Lower lobe of right lung (tissue), 2 donors: Measurements from ENCODE around the gene PPP1R1A. TPM values are rescaled to one million over a fixed set of nuclear protein-coding genes. Genes with fewer than 3 reads are reported as not detected.

Experiments used
- ATAC-seq, 2 donors: fragments of 200-7000 bp; cut with Tn5 transposase; one replicate each; pipeline ENCODE4 v1.9.1; 2020 to 2022; ENCODE audit warnings: mild to moderate bottlenecking in 2 of 2, moderate library complexity in 2 of 2
- DNase-seq: peaks from one replicate; pipeline ENCODE4 v3.0.0-alpha.2; 2020
- H3K27ac ChIP-seq: fragments of 200-600 bp; one replicate; pipeline ENCODE4 v1.8.0; 2022
- H3K27me3 ChIP-seq: fragments of 200-600 bp; one replicate; pipeline ENCODE4 v1.8.0; 2022; ENCODE audit warnings: low read depth
- H3K36me3 ChIP-seq: fragments of 200-600 bp; one replicate; pipeline ENCODE4 v1.8.0; 2022; ENCODE audit warnings: mild to moderate bottlenecking
- H3K4me1 ChIP-seq: fragments of 200-600 bp; one replicate; pipeline ENCODE4 v1.8.0; 2022
- H3K4me3 ChIP-seq: fragments of 200-600 bp; one replicate; pipeline ENCODE4 v1.8.0; 2022; ENCODE audit warnings: mild to moderate bottlenecking
- H3K9me3 ChIP-seq: fragments of 200-600 bp; one replicate; pipeline ENCODE4 v1.8.0; 2022
- CTCF ChIP-seq: fragments of 200-600 bp; IDR thresholded peaks from one replicate; pipeline ENCODE4 v1.8.0; 2022; ENCODE audit warnings: antibody characterized with exemption, mild to moderate bottlenecking
- intact Hi-C: fragments of 100-400 bp; cut with DNase I; formaldehyde crosslinking; loops from one replicate; pipeline ENCODE4 v1.11.0; 2022
- total RNA-seq: library from RNA; stranded (reverse); fragmentation: NEBNext Ultra II Directional; extraction: Animal tissue kit (Norgen Biotek cat#: 25700); gene quantifications from one replicate; pipeline ENCODE4 v1.2.1, GENCODE V29; 2021
- donor health status: DM: no; HTN: yes; CAD: no; lungs with severe emphysema.

PPP1R1A gene
- total RNA-seq, 1 donor from 2014 or later: not detected

- ATAC-seq: peak; percentile 94 to 95
- H3K4me3 ChIP-seq: no peak overlapping the region
- H3K27me3 ChIP-seq: peaks cover 1% of the 10 kb centered on the region
- peak; percentile 85 for DNase-seq
- peak; percentile 100 for TF ChIP-seq CTCF
- H3K9me3 ChIP-seq: no peaks in the 10 kb centered on the region
- H3K27ac ChIP-seq: no peak overlapping the region
- intact Hi-C loops: no loop called here
- H3K36me3 ChIP-seq: peaks cover 3% of the 10 kb centered on the region
- peaks cover 7% of the 10 kb centered on the region for H3K4me1 ChIP-seq
Observed at GRCh38 chr12:54579696-54580333, 8.6 kb downstream of the PPP1R1A start.

DNA sequence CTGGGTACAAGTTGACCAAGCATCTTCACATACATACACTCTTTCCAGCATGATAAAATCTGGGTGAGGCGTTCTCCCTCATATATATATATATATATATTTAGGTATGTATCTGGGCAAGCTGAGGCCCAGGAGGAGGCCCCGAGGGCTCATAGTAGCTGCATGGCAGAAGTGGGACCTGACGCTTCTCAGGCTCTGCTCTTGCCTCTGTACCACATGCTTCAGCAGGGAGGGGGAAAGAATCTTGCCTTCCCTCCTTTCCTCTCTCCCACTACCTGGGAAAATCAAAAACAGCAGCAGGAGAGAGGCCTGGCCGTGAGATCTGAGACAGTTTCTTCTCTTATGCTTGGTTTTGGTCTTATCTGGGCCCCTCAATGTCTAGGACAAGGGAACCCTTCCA, 9.2 kb downstream of the PPP1R1A start:
- H3K27ac ChIP-seq: no peak overlapping the region
- TF ChIP-seq CTCF: no peak
- no peak overlapping the region for H3K4me3 ChIP-seq
- peaks cover 7% of the 10 kb centered on the region for H3K4me1 ChIP-seq
- peaks cover 3% of the 10 kb centered on the region for H3K36me3 ChIP-seq
- H3K9me3 ChIP-seq: no peaks in the 10 kb centered on the region
- no peak for DNase-seq
- ATAC-seq: no peak
- H3K27me3 ChIP-seq: no peaks in the 10 kb centered on the region
- intact Hi-C loops: no loop called here

DNA sequence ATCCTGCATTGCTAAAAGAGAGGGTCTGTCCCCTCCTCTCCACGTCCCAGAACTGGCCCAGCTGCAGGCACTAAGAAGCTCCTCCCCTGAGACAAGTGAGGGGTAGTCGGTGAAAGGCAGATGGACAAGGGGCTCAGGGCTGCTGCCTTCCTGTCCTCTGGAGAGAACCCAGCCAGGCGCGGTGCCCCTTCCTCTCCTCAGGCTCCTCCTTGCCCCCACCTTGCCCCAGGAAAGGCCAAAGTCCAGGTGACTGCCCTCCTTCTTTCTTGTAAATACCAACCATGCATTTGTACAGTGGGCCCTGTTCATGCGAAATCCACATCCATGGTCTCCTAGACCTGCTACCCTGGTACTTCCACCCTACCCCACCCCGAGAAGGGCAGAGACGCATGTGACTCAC, 9.7 kb downstream of the PPP1R1A start:
- Histone ChIP-seq H3K9me3 (no peaks in the 10 kb centered on the region), H3K27me3 (no peaks in the 10 kb centered on the region), H3K36me3 (peaks cover 3% of the 10 kb centered on the region), H3K4me3 (no peak overlapping the region), H3K27ac (no peak overlapping the region), H3K4me1 (peaks cover 7% of the 10 kb centered on the region)
- intact Hi-C loops: no loop called here
- no peak for TF ChIP-seq CTCF
- no peak for DNase-seq
- no peak for ATAC-seq

GRCh38 chr12:54572881-54573280, 15.6 kb downstream of the PPP1R1A start:
- H3K36me3 ChIP-seq: peaks cover 10% of the 10 kb centered on the region
- ATAC-seq: no peak
- H3K4me3 ChIP-seq: no peak overlapping the region
- H3K9me3 ChIP-seq: no peaks in the 10 kb centered on the region
- DNase-seq: no peak
- no peaks in the 10 kb centered on the region for H3K4me1 ChIP-seq
- H3K27me3 ChIP-seq: no peaks in the 10 kb centered on the region
- H3K27ac ChIP-seq: no peak overlapping the region
- intact Hi-C loops: no loop called here
- TF ChIP-seq CTCF: no peak

DNA sequence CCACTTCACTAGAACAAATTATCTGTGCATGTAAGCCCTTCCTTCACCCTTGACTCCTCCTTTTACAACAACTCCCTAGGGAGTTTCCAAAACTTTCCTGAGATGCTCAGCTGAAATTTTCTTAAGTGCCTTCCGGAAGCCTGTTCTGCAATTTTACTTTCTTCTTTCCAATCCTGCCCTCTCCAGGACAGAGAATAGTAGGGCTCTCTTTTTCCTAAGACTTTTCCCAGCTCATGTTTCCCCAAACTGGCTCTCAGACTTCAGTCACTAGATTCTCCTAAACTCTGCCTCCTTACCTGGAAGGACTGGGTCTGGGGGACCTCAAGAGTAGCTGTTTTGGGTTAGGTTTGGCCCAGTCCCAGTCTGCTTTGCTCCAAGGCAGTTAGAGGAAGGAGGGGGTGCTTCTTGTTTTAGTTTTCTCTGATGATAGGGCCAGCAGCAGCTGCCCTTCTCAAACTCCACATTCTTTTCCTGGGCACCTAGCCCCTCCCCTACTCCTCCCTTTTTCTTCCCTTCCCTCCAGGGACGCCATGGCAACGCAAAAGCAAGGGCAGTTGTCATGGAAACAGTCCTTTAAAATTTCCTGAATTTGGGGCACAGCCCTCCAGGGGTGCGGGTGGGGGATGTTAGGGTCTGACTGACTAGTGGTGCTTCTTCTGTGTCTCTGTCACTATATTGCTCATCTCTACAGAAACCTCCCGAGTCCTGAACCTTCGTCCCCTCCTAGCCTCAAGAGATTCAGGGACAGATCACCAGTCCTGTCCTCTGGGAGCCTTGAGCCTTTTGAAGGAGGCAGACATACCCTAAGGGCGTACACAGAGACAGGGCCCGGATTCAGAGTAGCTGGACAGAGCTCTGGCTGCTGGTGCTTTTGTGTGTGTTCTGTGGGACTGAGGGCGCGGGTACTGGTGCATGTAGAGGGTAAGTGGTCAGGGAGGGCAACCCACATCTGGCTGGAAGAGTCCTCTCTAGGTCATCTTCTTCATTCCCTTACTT, 17.0 kb downstream of the PPP1R1A start:
- ATAC-seq: no peak
- no peak overlapping the region for H3K27ac ChIP-seq
- intact Hi-C loops: no loop called here
- TF ChIP-seq CTCF: no peak
- no peaks in the 10 kb centered on the region for H3K4me1 ChIP-seq
- H3K27me3 ChIP-seq: no peaks in the 10 kb centered on the region
- no peak for DNase-seq
- no peaks in the 10 kb centered on the region for H3K9me3 ChIP-seq
- no peak overlapping the region for H3K4me3 ChIP-seq
- peaks cover 9% of the 10 kb centered on the region for H3K36me3 ChIP-seq
